Hepatocyte (in vitro differentiated cells): ENCODE measurements around the gene TANC1. TPM values are rescaled to one million over a fixed set of nuclear protein-coding genes. Genes with fewer than 3 reads are reported as not detected.
"Not testable (repeated sequence)": the region's sequence is repeated elsewhere in the genome, so short reads cannot be mapped to it uniquely, and the experiment has no call there.

ENCODE experiments used
- DNase-seq: peaks from one replicate; pipeline ENCODE4 v3.0.0-alpha.2; 2016; ENCODE audit warnings: low spot score
- H2AFZ ChIP-seq: fragments of 200-600 bp; sonication (generic); 2 replicates; pipeline ENCODE4 v1.6.0; 2016; ENCODE audit warnings: antibody characterized with exemption, mild to moderate bottlenecking
- H3K27ac ChIP-seq: fragments of 200-600 bp; sonication (generic); 2 replicates; pipeline ENCODE4 v1.5.1; 2016; ENCODE audit warnings: mild to moderate bottlenecking
- H3K27me3 ChIP-seq: fragments of 200-600 bp; sonication (generic); 2 replicates; pipeline ENCODE4 v1.6.1; 2016
- H3K36me3 ChIP-seq: fragments of 200-600 bp; sonication (generic); replicated peaks from 2 replicates; pipeline ENCODE4 v1.5.1; 2016; ENCODE audit warnings: low read depth; ENCODE audit not compliant: insufficient read depth
- H3K4me1 ChIP-seq: fragments of 200-600 bp; sonication (generic); 2 replicates; pipeline ENCODE4 v1.5.1; 2016; ENCODE audit warnings: mild to moderate bottlenecking, moderate library complexity; ENCODE audit not compliant: insufficient read depth
- H3K4me2 ChIP-seq: fragments of 200-600 bp; sonication (generic); 2 replicates; pipeline ENCODE4 v1.6.0; 2016
- H3K4me3 ChIP-seq: fragments of 200-600 bp; sonication (generic); 2 replicates; pipeline ENCODE4 v1.5.1; 2016; ENCODE audit warnings: mild to moderate bottlenecking
- H3K79me2 ChIP-seq: fragments of 200-600 bp; sonication (generic); 2 replicates; pipeline ENCODE4 v1.6.0; 2017; ENCODE audit warnings: mild to moderate bottlenecking
- H3K9me2 ChIP-seq: fragments of 200-600 bp; sonication (generic); replicated peaks from 2 replicates; pipeline ENCODE4 v1.6.0; 2017; ENCODE audit warnings: mild to moderate bottlenecking; ENCODE audit not compliant: insufficient read depth
- H3K9me3 ChIP-seq: fragments of 200-600 bp; sonication (generic); 2 replicates; pipeline ENCODE4 v1.5.1; 2016; ENCODE audit warnings: low read depth, mild to moderate bottlenecking
- H4K20me1 ChIP-seq: fragments of 200-600 bp; sonication (generic); 2 replicates; pipeline ENCODE4 v1.6.0; 2016; ENCODE audit warnings: mild to moderate bottlenecking; ENCODE audit not compliant: insufficient read depth, poor library complexity, severe bottlenecking
- CTCF ChIP-seq: fragments of 200-600 bp; sonication (generic); IDR thresholded peaks from 2 replicates; pipeline ENCODE4 v1.5.1; 2016; ENCODE audit warnings: antibody characterized with exemption, mild to moderate bottlenecking; ENCODE audit not compliant: poor library complexity
- EZH2 ChIP-seq: fragments of 200-600 bp; sonication (generic); IDR thresholded peaks from 2 replicates; pipeline ENCODE4 v1.6.1; 2016; ENCODE audit warnings: antibody characterized with exemption, mild to moderate bottlenecking, borderline replicate concordance
- EZH2phosphoT487 ChIP-seq: fragments of 200-600 bp; sonication (generic); IDR thresholded peaks from one replicate; pipeline ENCODE4 v1.6.1; 2018; ENCODE audit warnings: antibody characterized with exemption, mild to moderate bottlenecking, low read depth, moderate library complexity; ENCODE audit not compliant: unreplicated experiment, severe bottlenecking
- WGBS: methylation state at CpG from one replicate; pipeline ENCODE4 v1.1.6; 2016; ENCODE audit warnings: low lambda C conversion rate; ENCODE audit errors: missing lambda C conversion rate; 5-methylcytosine and 5-hydroxymethylcytosine counted together
- polyA plus RNA-seq: library from polyadenylated mRNA; unstranded; fragments of >200 nt; fragmentation: Nextera tagmentation; extraction: Ambion mirVana; gene quantifications from 2 replicates; pipeline ENCODE4 v1.2.1, GENCODE V29; 2016
- total RNA-seq: library from RNA; depleted of rRNA; stranded (reverse); fragments of >200 nt; gene quantifications from 2 replicates; pipeline ENCODE4 v1.2.3, GENCODE V29; 2014

The TANC1 gene
- total and polyA plus RNA-seq, 2 experiments from 2014 or later = 8.3 to 18.5 TPM

GRCh38 chr2:159138642-159139182 is 170.3 kb downstream of the TANC1 start:
- H3K9me2 ChIP-seq = no peaks in the 10 kb centered on the region
- H3K4me1 ChIP-seq = peaks cover 18% of the 10 kb centered on the region
- H3K4me2 ChIP-seq = no peak overlapping the region
- H3K79me2 ChIP-seq = peaks cover 21% of the 10 kb centered on the region
- no peak overlapping the region for H3K27ac ChIP-seq
- H4K20me1 ChIP-seq = no peaks in the 10 kb centered on the region
- no peak overlapping the region for H3K4me3 ChIP-seq
- no peak for DNase-seq
- no peaks in the 10 kb centered on the region for H3K36me3 ChIP-seq
- H2AFZ ChIP-seq = no peak overlapping the region
- H3K27me3 ChIP-seq = no peaks in the 10 kb centered on the region
- TF ChIP-seq EZH2phosphoT487 (no peak), CTCF (no peak), EZH2 (no peak)
- H3K9me3 ChIP-seq = no peaks in the 10 kb centered on the region
- 65% methylated on average over 5 of the region's 5 CpGs for WGBS

- Histone ChIP-seq H3K9me3 (no peaks in the 10 kb centered on the region), H3K4me2 (no peak overlapping the region), H3K4me1 (peaks cover 18% of the 10 kb centered on the region), H3K27ac (no peak overlapping the region), H3K79me2 (peaks cover 21% of the 10 kb centered on the region), H3K4me3 (no peak overlapping the region), H2AFZ (no peak overlapping the region), H3K27me3 (no peaks in the 10 kb centered on the region), H3K9me2 (no peaks in the 10 kb centered on the region), H4K20me1 (no peaks in the 10 kb centered on the region), H3K36me3 (no peaks in the 10 kb centered on the region)
- 88% methylated on average over 5 of the region's 5 CpGs for WGBS
- TF ChIP-seq CTCF = no peak
- TF ChIP-seq EZH2 = no peak
- TF ChIP-seq EZH2phosphoT487 = no peak
- no peak for DNase-seq
Measured at GRCh38 chr2:159139216-159139933, 170.9 kb downstream of the TANC1 start.

- Histone ChIP-seq H3K4me2 (no peak overlapping the region), H2AFZ (no peak overlapping the region), H4K20me1 (no peaks in the 10 kb centered on the region), H3K36me3 (no peaks in the 10 kb centered on the region), H3K9me2 (no peaks in the 10 kb centered on the region), H3K4me3 (no peak overlapping the region), H3K9me3 (no peaks in the 10 kb centered on the region), H3K4me1 (peaks cover 12% of the 10 kb centered on the region), H3K27ac (no peak overlapping the region), H3K27me3 (no peaks in the 10 kb centered on the region), H3K79me2 (peaks cover 20% of the 10 kb centered on the region)
- DNase-seq = no peak
- WGBS = 81% methylated on average over 2 of the region's 2 CpGs
- TF ChIP-seq EZH2 = no peak
- no peak for TF ChIP-seq EZH2phosphoT487
- no peak for TF ChIP-seq CTCF
Measured at GRCh38 chr2:159140070-159140769, 171.8 kb downstream of the TANC1 start.

- not testable (repeated sequence) for H3K36me3 ChIP-seq, DNase-seq, H3K4me2 ChIP-seq, H3K9me3 ChIP-seq, H3K9me2 ChIP-seq, H3K4me3 ChIP-seq, H4K20me1 ChIP-seq, H3K4me1 ChIP-seq, H3K27ac ChIP-seq, H2AFZ ChIP-seq, H3K27me3 ChIP-seq
- peaks cover 20% of the 10 kb centered on the region for H3K79me2 ChIP-seq
- 86% methylated on average over 4 of the region's 4 CpGs for WGBS
Measured at GRCh38 chr2:159140821-159141220, 172.4 kb downstream of the TANC1 start.
